MM.1S (cell line): ENCODE results near the gene FAM20C.

Experiments
- EZH2 ChIP-seq: fragments of 300-600 bp; sonication (generic); optimal IDR thresholded peaks from 2 replicates; pipeline ENCODE3; 2017; ENCODE audit warnings: low read depth, mild to moderate bottlenecking, antibody characterized with exemption, low read length, mixed read lengths
- TF ChIP-seq, protein P1 (sequence below): fragments of 300-600 bp; sonication (generic); IDR thresholded peaks from 2 replicates; pipeline ENCODE4 v1.5.1; 2016; ENCODE audit warnings: antibody characterized with exemption, low read length, mixed read lengths

GRCh38 chr7:166338-167060, 25.9 kb upstream of the FAM20C start:
- TF ChIP-seq EZH2, result no peak
- TF ChIP-seq, protein P1, sequence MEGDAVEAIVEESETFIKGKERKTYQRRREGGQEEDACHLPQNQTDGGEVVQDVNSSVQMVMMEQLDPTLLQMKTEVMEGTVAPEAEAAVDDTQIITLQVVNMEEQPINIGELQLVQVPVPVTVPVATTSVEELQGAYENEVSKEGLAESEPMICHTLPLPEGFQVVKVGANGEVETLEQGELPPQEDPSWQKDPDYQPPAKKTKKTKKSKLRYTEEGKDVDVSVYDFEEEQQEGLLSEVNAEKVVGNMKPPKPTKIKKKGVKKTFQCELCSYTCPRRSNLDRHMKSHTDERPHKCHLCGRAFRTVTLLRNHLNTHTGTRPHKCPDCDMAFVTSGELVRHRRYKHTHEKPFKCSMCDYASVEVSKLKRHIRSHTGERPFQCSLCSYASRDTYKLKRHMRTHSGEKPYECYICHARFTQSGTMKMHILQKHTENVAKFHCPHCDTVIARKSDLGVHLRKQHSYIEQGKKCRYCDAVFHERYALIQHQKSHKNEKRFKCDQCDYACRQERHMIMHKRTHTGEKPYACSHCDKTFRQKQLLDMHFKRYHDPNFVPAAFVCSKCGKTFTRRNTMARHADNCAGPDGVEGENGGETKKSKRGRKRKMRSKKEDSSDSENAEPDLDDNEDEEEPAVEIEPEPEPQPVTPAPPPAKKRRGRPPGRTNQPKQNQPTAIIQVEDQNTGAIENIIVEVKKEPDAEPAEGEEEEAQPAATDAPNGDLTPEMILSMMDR, result no peak
